HG02938 (cell line): ENCODE measurements around the gene URB2.
"Not testable (repeated sequence)": the region's sequence is repeated elsewhere in the genome, so short reads cannot be mapped to it uniquely, and the experiment has no call there.

Source experiments
- ATAC-seq: cut with Tn5 transposase; IDR thresholded peaks from one replicate; pipeline ENCODE4 v1.9.1; 2021; ENCODE audit warnings: mild to moderate bottlenecking, moderate library complexity; ENCODE audit not compliant: unreplicated experiment

The URB2 gene

GRCh38 chr1:229613938-229614337 lies 12.1 kb upstream of the URB2 start:
- no peak for ATAC-seq

- ATAC-seq, result no peak
Measured at GRCh38 chr1:229614701-229615100, 11.3 kb upstream of the URB2 start.

- ATAC-seq, result no peak
Measured at GRCh38 chr1:229617351-229618100, 8.5 kb upstream of the URB2 start.

GRCh38 chr1:229619002-229619401 lies 7.0 kb upstream of the URB2 start:
- no peak for ATAC-seq

GRCh38 chr1:229619614-229620013 lies 6.4 kb upstream of the URB2 start:
- no peak for ATAC-seq

- no peak for ATAC-seq
Measured at GRCh38 chr1:229620876-229621275, 5.2 kb upstream of the URB2 start.

GRCh38 chr1:229621663-229622062 lies 4.4 kb upstream of the URB2 start:
- ATAC-seq, result no peak

GRCh38 chr1:229622641-229623120 lies 3.4 kb upstream of the URB2 start:
- ATAC-seq, result not testable (repeated sequence)

GRCh38 chr1:229623225-229623624 lies 2.8 kb upstream of the URB2 start:
- no peak for ATAC-seq

- ATAC-seq, result no peak
Measured at GRCh38 chr1:229623838-229624237, 2.2 kb upstream of the URB2 start.

GRCh38 chr1:229624521-229625070 lies 1.5 kb upstream of the URB2 start:
- ATAC-seq, result no peak

GRCh38 chr1:229625071-229625914 lies 754 bp upstream of the URB2 start:
- peak; percentile 35 for ATAC-seq

- no peak for ATAC-seq
Measured at GRCh38 chr1:229627003-229627402, 956 bp downstream of the URB2 start.

GRCh38 chr1:229629261-229629660 lies 3.2 kb downstream of the URB2 start:
- no peak for ATAC-seq

GRCh38 chr1:229631148-229631547 lies 5.1 kb downstream of the URB2 start:
- no peak for ATAC-seq

- ATAC-seq, result no peak
Measured at GRCh38 chr1:229631966-229632365, 5.9 kb downstream of the URB2 start.

- no peak for ATAC-seq
Measured at GRCh38 chr1:229636042-229636441, 10.0 kb downstream of the URB2 start.

- no peak for ATAC-seq
Measured at GRCh38 chr1:229637746-229638145, 11.7 kb downstream of the URB2 start.

GRCh38 chr1:229640455-229640854 lies 14.4 kb downstream of the URB2 start:
- no peak for ATAC-seq

- no peak for ATAC-seq
Measured at GRCh38 chr1:229641306-229641705, 15.3 kb downstream of the URB2 start.

GRCh38 chr1:229642376-229642775 lies 16.3 kb downstream of the URB2 start:
- no peak for ATAC-seq

- no peak for ATAC-seq
Measured at GRCh38 chr1:229642970-229643369, 16.9 kb downstream of the URB2 start.
